K562 (cell line): Measurements from ENCODE around the gene PCARE. TPM values are rescaled to one million over a fixed set of nuclear protein-coding genes. Genes with fewer than 3 reads are reported as not detected.

Experiments
- ATAC-seq: fragments of 200-7000 bp; cut with Tn5 transposase; 3 replicates; pipeline ENCODE4 v1.9.1; 2020; ENCODE audit warnings: moderate library complexity
- BruUV-seq: library from RNA; stranded (reverse); fragments of 400-500 nt; replicated peaks from 2 replicates; lab custom pipeline; 2021; lab: Mats Ljungman, UMichigan
- CTCF ChIA-PET: fragments of 300-600 bp; formaldehyde crosslinking; extraction: SDS; loops from one replicate; lab custom pipeline; 2021; ENCODE audit warnings: low intra/inter-chr PET ratio; lab: Yijun Ruan, JAX
- POLR2A ChIA-PET: fragments of 300-600, 350-650 bp; sonication (Branson Sonifier 250); formaldehyde crosslinking; extraction: SDS; loops from one replicate; lab custom pipeline; 2021; ENCODE audit warnings: antibody characterized with exemption, inconsistent platforms; lab: Yijun Ruan, JAX
- DNase-seq, 4 experiments: peaks; one replicate each; pipeline versions ENCODE4 v3.0.0 to v3.0.0-alpha.2; 2011 to 2018; ENCODE audit warnings: low spot score in 3 of 4, mixed read lengths in 3 of 4; ENCODE audit errors: extremely low read depth in 1 of 4
- FAIRE-seq: peaks from 2 replicates; lab custom pipeline; 2011; peaks lifted over from hg19 to GRCh38; lab: Jason Lieb, UNC
- H2AFZ ChIP-seq: 2 replicates; pipeline ENCODE4 v1.6.0; 2011; ENCODE audit warnings: low read depth, low read length, control low read depth, inconsistent platforms
- H3K27ac ChIP-seq: fragments of 200-600 bp; 3 replicates; pipeline ENCODE4 v1.8.0; 2011; ENCODE audit warnings: low read depth, mild to moderate bottlenecking, control low read depth, inconsistent platforms, low read length, moderate library complexity, mixed read lengths; ENCODE audit errors: extremely low read depth
- H3K27me3 ChIP-seq, 2 experiments: fragments of 300-600 bp in 1 of 2; 2 replicates in 1 of 2; 3 replicates in 1 of 2; pipeline versions ENCODE4 v1.6.0 to v1.8.0; 2011; ENCODE audit warnings: inconsistent platforms in 2 of 2, low read length in 2 of 2, mild to moderate bottlenecking in 1 of 2, mixed read lengths in 1 of 2, moderate library complexity in 1 of 2; ENCODE audit not compliant: control insufficient read depth in 2 of 2, insufficient read depth in 2 of 2
- H3K36me3 ChIP-seq: fragments of 300-600 bp; 3 replicates; pipeline ENCODE4 v1.8.0; 2011; ENCODE audit warnings: mild to moderate bottlenecking, low read length, inconsistent platforms; ENCODE audit not compliant: control insufficient read depth, insufficient read depth
- H3K4me1 ChIP-seq, 2 experiments: fragments of 200-600 bp in 1 of 2; replicated peaks in 1 of 2; 2 replicates in 1 of 2; 3 replicates in 1 of 2; pipeline versions ENCODE4 v1.5.1 to v1.8.0; 2011; ENCODE audit warnings: inconsistent platforms in 2 of 2, low read length in 2 of 2, mild to moderate bottlenecking in 1 of 2, mixed read lengths in 1 of 2, moderate library complexity in 1 of 2; ENCODE audit not compliant: control insufficient read depth in 2 of 2, insufficient read depth in 2 of 2
- H3K4me2 ChIP-seq: 2 replicates; pipeline ENCODE4 v1.6.1; 2011; ENCODE audit warnings: low read length, control low read depth, inconsistent platforms, mixed read lengths; ENCODE audit not compliant: insufficient read depth
- H3K4me3 ChIP-seq: fragments of 200-600 bp; sonication (generic), shearing (Covaris generic); 2 replicates; pipeline ENCODE4 v1.5.1; 2016; ENCODE audit warnings: control low read depth, inconsistent platforms
- H3K79me2 ChIP-seq: fragments of 200-600 bp; 3 replicates; pipeline ENCODE4 v1.8.0; 2011; ENCODE audit warnings: low read length, inconsistent platforms; ENCODE audit not compliant: control insufficient read depth, insufficient read depth
- H3K9ac ChIP-seq, 2 experiments: 2 replicates each; pipeline versions ENCODE4 v1.6.0 to v1.6.1; 2011; ENCODE audit warnings: low read depth in 2 of 2, low read length in 2 of 2, control low read depth in 1 of 2, inconsistent platforms in 1 of 2, mild to moderate bottlenecking in 1 of 2, mixed read lengths in 1 of 2; ENCODE audit not compliant: insufficient read depth in 1 of 2
- H3K9me1 ChIP-seq: one replicate; pipeline ENCODE4 v1.6.0; 2011; ENCODE audit warnings: inconsistent platforms, mild to moderate bottlenecking, low read length, moderate library complexity; ENCODE audit not compliant: control insufficient read depth, insufficient read depth
- H3K9me3 ChIP-seq: replicated peaks from 2 replicates; pipeline ENCODE4 v1.5.1; 2011; ENCODE audit warnings: low read depth, low read length, inconsistent platforms; ENCODE audit not compliant: control insufficient read depth, insufficient read depth
- H4K20me1 ChIP-seq: replicated peaks from 2 replicates; pipeline ENCODE4 v1.6.1; 2011; ENCODE audit warnings: low read length, inconsistent platforms, mixed read lengths; ENCODE audit not compliant: control insufficient read depth, insufficient read depth
- ASH1L ChIP-seq: fragments of 450-650 bp; IDR thresholded peaks from 2 replicates; pipeline ENCODE4 v1.6.1; 2018; ENCODE audit warnings: borderline replicate concordance, mild to moderate bottlenecking, low read depth; ENCODE audit not compliant: partially characterized antibody
- ESRRA ChIP-seq: fragments of 450-650 bp; IDR thresholded peaks from 2 replicates; pipeline ENCODE4 v1.6.1; 2014; ENCODE audit warnings: low read depth, mild to moderate bottlenecking, moderate library complexity, borderline replicate concordance
- HNRNPH1 ChIP-seq: fragments of 200-400 bp; formaldehyde crosslinking; optimal IDR thresholded peaks from 2 replicates; pipeline ENCODE3; 2017; ENCODE audit warnings: low read depth, mild to moderate bottlenecking, low read length, moderate library complexity
- HSF4 ChIP-seq: fragments of 250-450 bp; sonication (Bioruptor Pico); IDR thresholded peaks from 2 replicates; pipeline ENCODE4 v2.1.2; 2022; ENCODE audit warnings: mild to moderate bottlenecking, moderate library complexity, borderline replicate concordance
- MECOM ChIP-seq: fragments of 250-450 bp; sonication (Bioruptor Pico); IDR thresholded peaks from 2 replicates; pipeline ENCODE4 v1.8.0; 2022; ENCODE audit warnings: inconsistent platforms
- MIER1 ChIP-seq: fragments of 450-650 bp; IDR thresholded peaks from 2 replicates; pipeline ENCODE4 v1.6.1; 2016; ENCODE audit warnings: antibody characterized with exemption, mild to moderate bottlenecking, low read depth
- NEUROD1 ChIP-seq: fragments of 150-350 bp; IDR thresholded peaks from 2 replicates; pipeline ENCODE4 v1.6.1; 2014; ENCODE audit warnings: borderline replicate concordance, low read length, low read depth; ENCODE audit not compliant: partially characterized antibody
- NONO ChIP-seq, 2 experiments: fragments of 200-400 bp in 1 of 2; fragments of 450-650 bp in 1 of 2; formaldehyde crosslinking in 1 of 2; IDR thresholded peaks; 2 replicates each; pipeline ENCODE4 v1.6.1; 2017; ENCODE audit warnings: low read depth in 2 of 2, mild to moderate bottlenecking in 2 of 2, moderate library complexity in 2 of 2, low read length in 1 of 2
- PYGO2 ChIP-seq: fragments of 450-650 bp; IDR thresholded peaks from 2 replicates; pipeline ENCODE4 v1.6.1; 2016; ENCODE audit warnings: mild to moderate bottlenecking, missing genetic modification characterization, moderate library complexity, missing compliant biosample characterization
- RBM39 ChIP-seq: fragments of 200-400 bp; formaldehyde crosslinking; optimal IDR thresholded peaks from 2 replicates; pipeline ENCODE3; 2018; ENCODE audit warnings: low read depth, low read length
- YY1 ChIP-seq, 3 experiments: IDR thresholded peaks; 2 replicates each; pipeline ENCODE4 v1.6.1; 2011; ENCODE audit warnings: low read length in 2 of 3, mild to moderate bottlenecking in 2 of 3, moderate library complexity in 2 of 3, borderline replicate concordance in 1 of 3, control low read depth in 1 of 3, low read depth in 1 of 3; ENCODE audit not compliant: insufficient read depth in 3 of 3, insufficient replicate concordance in 2 of 3, control insufficient read depth in 1 of 3, insufficient read length in 1 of 3; ENCODE audit errors: extremely low read depth in 1 of 3
- ZC3H8 ChIP-seq: fragments of 450-650 bp; IDR thresholded peaks from 2 replicates; pipeline ENCODE4 v1.6.1; 2017
- ZFP1 ChIP-seq: fragments of 450-650 bp; formaldehyde crosslinking; IDR thresholded peaks from 2 replicates; pipeline ENCODE4 v1.4.0; 2020; ENCODE audit warnings: mild to moderate bottlenecking, mixed read lengths
- ZFP36 ChIP-seq: fragments of 150-350 bp; IDR thresholded peaks from 2 replicates; pipeline ENCODE4 v1.6.1; 2018; ENCODE audit warnings: low read length, low read depth; ENCODE audit not compliant: partially characterized antibody
- ZNF212 ChIP-seq: fragments of 450-650 bp; formaldehyde crosslinking; IDR thresholded peaks from 2 replicates; pipeline ENCODE4 v1.4.0; 2020; ENCODE audit warnings: mild to moderate bottlenecking
- ZNF398 ChIP-seq: fragments of 250-450 bp; sonication (Bioruptor Pico); IDR thresholded peaks from 2 replicates; pipeline ENCODE4 v1.8.0; 2021; ENCODE audit warnings: moderate library complexity, mild to moderate bottlenecking, inconsistent platforms
- ZNF436 ChIP-seq: fragments of 250-450, 450-650 bp; sonication (Bioruptor Pico); formaldehyde crosslinking; IDR thresholded peaks from 2 replicates; pipeline ENCODE4 v1.7.0; 2020; ENCODE audit warnings: mild to moderate bottlenecking
- WGBS: fragments of 100-300 bp; shearing (Covaris generic); methylation state at CpG from one replicate; pipeline ENCODE4 v1.1.6; 2016; ENCODE audit warnings: low coverage, mixed read lengths; ENCODE audit not compliant: insufficient coverage; ENCODE audit errors: missing lambda C conversion rate; 5-methylcytosine and 5-hydroxymethylcytosine counted together
- in situ Hi-C: fragments of 300-500 bp; cut with MboI; formaldehyde crosslinking; loops from 4 replicates; pipeline ENCODE4 v1.15.0; 2018; ENCODE audit warnings: inconsistent platforms, mixed read lengths
- intact Hi-C: fragments of 100-400 bp; cut with micrococcal nuclease; formaldehyde crosslinking; loops from 2 replicates; pipeline ENCODE4 v1.14.2; 2022
- polyA plus RNA-seq, 8 experiments: library from polyadenylated mRNA; depleted of rRNA in 4 of 8; stranded (reverse) in 5 of 8; unstranded in 3 of 8; fragments of >200 nt; fragmentation: Nextera tagmentation in 2 of 8; fragmentation: Illumina TruSeq in 1 of 8; extraction: Ambion mirVana in 2 of 8; extraction: Trizol in 1 of 8; gene quantifications; 2 replicates each; pipeline versions ENCODE4 v1.2.1 to v1.2.3, GENCODE V29; 2011 to 2014; ENCODE audit warnings: inconsistent platforms in 1 of 8, missing spikeins in 1 of 8
- total RNA-seq, 7 experiments: library from RNA; depleted of rRNA in 6 of 7; stranded (reverse); fragments of >200 nt in 6 of 7; fragmentation: Illumina TruSeq in 2 of 7; extraction: Trizol in 2 of 7; gene quantifications; 2 replicates each; pipeline versions ENCODE4 v1.2.1 to v1.2.3, GENCODE V29; 2011 to 2021; ENCODE audit warnings: low replicate concordance in 1 of 7

Gene PCARE
- total and polyA plus RNA-seq, 9 of the 15 experiments (the other 6 are each of a cell fraction or from before 2014, with no cell fraction given) = not detected

- no peak overlapping the region for H3K27ac ChIP-seq
- FAIRE-seq (no peak), DNase-seq (no peak), ATAC-seq (no peak)
- no peaks in the 10 kb centered on the region for H3K36me3 ChIP-seq
- intact Hi-C loops = loop anchor here (10.0 kb wide), 1 partner anchor 119 kb away; no protein-coding TSS in a partner anchor
- no peaks in the 10 kb centered on the region for H4K20me1 ChIP-seq
- H3K4me3 ChIP-seq = no peak overlapping the region
- H3K4me2 ChIP-seq = no peak overlapping the region
- no peak overlapping the region for H3K9ac ChIP-seq
- H3K9me3 ChIP-seq = no peaks in the 10 kb centered on the region
- POLR2A ChIA-PET = no interaction called here
- H3K79me2 ChIP-seq = no peaks in the 10 kb centered on the region
- no peaks in the 10 kb centered on the region for H3K9me1 ChIP-seq
- TF ChIP-seq PYGO2 (tag) = no peak
- TF ChIP-seq ASH1L = no peak
- no peak for TF ChIP-seq MECOM
- TF ChIP-seq ZFP36 = no peak
- no peak for TF ChIP-seq RBM39
- no peak for TF ChIP-seq HSF4
- TF ChIP-seq ZNF398 = no peak
- no peak for TF ChIP-seq ESRRA
- no peak for TF ChIP-seq HNRNPH1
- no peak for TF ChIP-seq ZC3H8
- TF ChIP-seq YY1 (IDR thresholded peaks at IDR 0.05; ENCODE audit: borderline replicate concordance in 1 of 3, control insufficient read depth in 1 of 3, extremely low read depth in 1 of 3, insufficient read depth in 3 of 3, insufficient read length in 1 of 3, insufficient replicate concordance in 2 of 3, low read depth in 1 of 3, low read length in 2 of 3) = no peak
- TF ChIP-seq ZNF436 (CRISPR knock-in tag) = no peak
- no peak for TF ChIP-seq ZFP1
- no peak for TF ChIP-seq NONO (IDR thresholded peaks at IDR 0.05; ENCODE audit: low read depth in 2 of 2, low read length in 1 of 2)
- TF ChIP-seq NEUROD1 = no peak
- TF ChIP-seq MIER1 = no peak
- TF ChIP-seq ZNF212 (CRISPR knock-in tag) = no peak
- H3K27me3 ChIP-seq = peaks cover 6 to 39% of the 10 kb centered on the region in 2 experiments; a peak in 4 of 5 replicates
- CTCF ChIA-PET = no interaction called here
- no peak overlapping the region for H2AFZ ChIP-seq
- BruUV-seq = no TSS peak
- in situ Hi-C loops = no loop called here
- H3K4me1 ChIP-seq = no peaks in the 10 kb centered on the region
- WGBS = 2% methylated on average over 14 of the region's 14 CpGs
These were observed 1.8 kb upstream of the PCARE start for GRCh38 chr2:29075894-29076705.
